HG02678 (cell line): ENCODE measurements around the gene GPR162.
"Not testable (repeated sequence)": the region's sequence is repeated elsewhere in the genome, so short reads cannot be mapped to it uniquely, and the experiment has no call there.

Experiments
- ATAC-seq: cut with Tn5 transposase; IDR thresholded peaks from one replicate; pipeline ENCODE4 v1.9.1; 2021; ENCODE audit warnings: mild to moderate bottlenecking, moderate library complexity; ENCODE audit not compliant: unreplicated experiment

Gene GPR162

DNA sequence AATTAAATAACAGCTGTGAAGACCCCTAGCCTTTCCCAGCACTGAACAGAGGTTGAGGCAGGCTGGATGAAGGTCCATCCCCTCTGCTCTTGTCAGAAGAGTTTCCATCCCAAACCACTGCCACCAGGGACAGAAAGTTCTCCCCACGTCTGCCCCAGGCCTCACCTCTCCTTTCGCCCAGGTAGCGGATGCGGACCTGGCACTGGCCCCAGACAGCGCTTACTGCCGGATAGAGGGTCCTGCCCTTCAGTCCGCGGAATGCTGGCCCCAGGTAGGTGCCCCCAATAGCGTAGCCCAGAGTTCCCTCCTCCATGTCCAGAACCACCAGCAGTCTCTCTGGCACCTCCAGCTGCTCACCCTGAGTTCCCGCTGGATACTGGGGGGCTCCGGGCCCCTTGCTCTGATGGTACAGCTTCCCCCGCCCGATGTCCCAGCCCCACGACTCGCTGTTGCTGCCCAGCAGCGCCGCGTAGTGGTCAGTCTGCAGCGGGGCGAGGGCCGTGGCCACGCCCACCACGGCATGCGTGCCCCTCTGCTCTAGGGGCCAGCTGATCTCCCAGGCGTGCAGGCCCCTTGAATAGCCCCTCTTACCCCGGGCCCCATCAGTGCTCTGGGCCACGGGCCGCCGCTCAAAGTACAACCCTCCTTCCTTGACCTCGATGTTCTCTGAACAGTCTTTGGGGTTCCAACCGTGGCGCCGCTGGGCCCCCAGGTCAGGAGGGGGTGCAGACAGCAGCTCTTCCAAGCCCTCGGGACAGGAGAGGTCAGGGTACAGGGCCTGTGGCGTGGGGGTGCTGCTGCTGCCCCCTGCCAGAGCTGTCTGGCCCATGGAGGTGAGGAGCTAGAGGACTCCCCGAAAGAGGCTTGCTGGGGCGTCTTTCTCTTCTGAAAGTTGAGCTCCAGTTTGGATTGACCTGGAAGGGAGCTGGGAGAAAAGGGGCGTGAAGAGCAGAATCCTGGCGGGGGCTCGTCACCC lies 50.7 kb downstream of the GPR162 start:
- peak; percentile 28 for ATAC-seq

DNA sequence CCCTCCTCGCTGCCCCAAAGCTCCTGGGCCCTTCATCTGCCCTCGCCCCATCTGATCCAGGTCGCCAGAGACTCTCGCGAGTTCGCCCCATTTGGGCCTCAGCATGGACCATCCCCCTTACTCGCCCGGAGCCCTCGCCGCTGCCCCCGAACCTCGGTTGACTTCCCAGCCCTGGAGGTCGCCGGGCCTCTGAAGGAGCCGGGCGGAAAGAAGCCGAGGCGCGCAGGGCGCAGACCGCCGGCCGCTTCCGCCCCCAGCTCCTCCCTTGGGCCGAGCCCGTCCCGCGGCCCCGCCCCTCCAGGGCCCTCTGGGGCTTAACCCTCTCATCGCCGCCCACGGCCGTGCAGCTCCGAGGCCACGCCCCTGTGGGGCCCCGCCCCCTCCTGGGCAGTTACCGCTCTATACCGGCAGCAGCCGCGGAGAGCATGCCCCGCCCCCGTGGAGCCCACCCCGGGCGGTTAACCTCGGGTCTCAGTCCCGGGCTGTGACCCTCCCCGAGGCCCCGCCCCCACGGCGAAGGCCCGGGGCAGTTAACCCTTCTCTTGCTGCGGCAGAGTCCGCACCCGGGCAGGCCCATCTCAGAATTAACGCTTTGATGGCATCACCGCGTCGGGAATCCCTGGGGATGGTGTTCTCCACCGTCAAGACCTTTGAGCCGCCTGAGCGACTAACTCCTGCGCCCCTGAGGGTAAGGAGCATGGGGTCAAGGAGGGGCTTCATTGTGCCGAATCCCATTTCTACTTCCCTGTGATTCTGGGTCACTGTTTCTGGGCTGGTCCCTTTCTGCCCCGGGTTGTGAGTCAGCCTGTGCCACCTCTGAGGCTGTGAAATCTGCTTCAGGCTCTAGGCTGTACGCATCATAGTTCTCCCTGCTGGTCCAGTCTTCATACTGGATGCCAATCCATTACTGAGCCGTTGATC lies 51.7 kb downstream of the GPR162 start, which contains the start of gene SPSB2:
Gene SPSB2 (minus strand): TSS at position 210 of the 921 bp plus-strand sequence. CDS start 402 bp downstream, outside the sequence.
- peak; percentile 86 for ATAC-seq

- ATAC-seq = not testable (repeated sequence)
Measured at GRCh38 chr12:6874015-6874368, 52.4 kb downstream of the GPR162 start.
